Measurements from ENCODE around the gene PLD5.

Gene PLD5

DNA sequence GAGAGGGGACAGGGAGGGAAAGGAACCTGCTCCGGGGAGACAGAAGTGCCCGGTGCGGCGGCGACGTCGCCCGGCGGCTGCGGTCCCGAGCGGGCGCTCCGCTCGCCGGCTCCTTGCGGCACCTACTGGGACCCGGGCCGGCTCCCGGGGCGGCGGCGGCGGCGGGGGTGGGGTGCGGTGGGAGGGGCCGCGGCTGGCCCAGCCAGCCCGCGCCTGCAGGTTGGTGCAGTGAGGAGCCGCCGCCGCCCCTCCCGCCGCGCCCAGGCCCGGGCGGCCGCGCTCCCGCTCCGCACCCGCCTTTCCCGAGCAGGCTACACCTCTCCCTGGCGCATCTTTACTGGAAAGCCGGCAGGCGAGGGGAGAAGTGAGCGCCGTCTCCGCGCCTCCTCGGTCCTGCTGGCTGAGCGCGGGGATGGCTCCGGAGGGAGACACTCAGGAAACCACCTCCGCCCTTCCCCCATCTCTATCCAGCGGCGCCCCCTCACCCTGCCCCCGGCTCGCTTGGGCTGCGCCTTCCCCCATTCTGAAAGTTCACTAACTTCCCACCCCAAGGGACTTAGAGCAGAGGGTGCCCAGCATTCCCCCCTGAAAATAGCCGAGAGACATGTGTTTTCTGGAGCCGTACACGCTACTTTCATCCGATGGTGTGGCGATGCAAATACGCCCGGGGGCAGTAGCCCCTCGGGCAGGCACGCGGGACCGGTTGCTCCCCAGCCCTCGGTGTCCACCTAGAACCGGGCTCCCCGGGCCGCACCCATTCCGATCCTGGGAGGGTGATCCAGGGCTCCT, at the start of gene PLD5:
TSS of gene PLD5 (minus strand) at position 127 of the 789 bp plus-strand sequence.
- DNase-seq: no peak

DNA sequence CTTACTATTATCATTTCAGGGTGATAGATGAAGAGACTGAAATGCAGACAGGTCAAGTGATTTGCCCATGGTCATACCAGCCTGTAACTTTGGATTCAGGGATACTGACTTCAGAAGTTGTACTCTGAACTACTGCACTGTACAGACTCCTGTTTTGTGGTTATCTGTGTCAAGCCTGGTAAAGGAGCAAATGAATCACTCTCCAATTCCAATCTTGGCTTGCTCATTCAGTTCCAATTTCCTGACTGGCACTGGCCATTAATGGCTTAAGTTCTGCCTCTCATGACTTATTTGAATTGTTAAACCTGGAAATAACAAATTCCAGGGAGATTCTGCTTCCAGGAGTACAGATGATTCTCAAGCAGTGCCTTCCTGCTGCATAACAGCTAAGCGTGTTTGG, 45.4 kb upstream of the PLD5 start:
- DNase-seq: no peak

GRCh38 chr1:242568666-242569065, 44.2 kb upstream of the PLD5 start:
- no peak for DNase-seq

DNA sequence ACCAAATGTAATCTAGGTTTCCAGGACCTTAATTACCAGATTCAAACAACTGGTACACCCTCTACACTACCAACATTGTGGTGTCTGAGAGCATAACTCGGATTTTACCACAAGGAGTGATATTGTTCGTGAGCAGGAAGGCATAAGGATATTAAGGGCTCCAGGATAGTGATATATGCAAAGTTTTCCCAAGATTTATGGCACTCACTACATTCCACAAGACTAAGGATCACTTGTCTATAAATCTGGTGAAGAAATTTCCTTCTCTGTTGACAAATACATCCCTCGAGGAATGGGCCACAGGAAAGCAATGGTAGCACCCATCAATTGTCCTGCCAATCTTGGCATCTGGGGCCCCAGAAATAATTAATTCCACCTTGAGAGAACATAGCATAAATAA, 43.1 kb upstream of the PLD5 start:
- DNase-seq: no peak

- DNase-seq: no peak
Measured at GRCh38 chr1:242556759-242557158, 32.3 kb upstream of the PLD5 start.

- no peak for DNase-seq
Measured at GRCh38 chr1:242556276-242556675, 31.8 kb upstream of the PLD5 start.

DNA sequence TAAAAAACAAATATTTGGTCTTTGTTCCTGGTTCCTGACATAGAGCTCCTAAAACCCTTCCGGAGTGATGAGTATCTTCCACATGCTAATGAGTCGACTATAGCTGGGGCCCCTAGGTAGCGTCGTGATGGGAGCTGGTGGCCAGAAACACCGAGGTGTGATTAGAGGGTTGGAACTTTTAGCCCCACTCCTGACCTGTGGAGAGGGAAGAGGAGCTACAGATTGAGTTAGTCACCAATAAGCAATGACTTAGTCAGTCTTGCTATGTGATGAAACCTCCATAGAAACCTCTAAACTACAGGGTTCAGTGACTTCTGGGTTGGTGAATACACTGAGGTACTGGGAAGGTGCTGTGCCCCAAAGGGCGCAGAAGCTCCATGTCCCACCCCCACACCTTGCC, 30.1 kb upstream of the PLD5 start:
- DNase-seq: no peak

- no peak for DNase-seq
Measured at GRCh38 chr1:242546849-242547729, 22.6 kb upstream of the PLD5 start.

DNA sequence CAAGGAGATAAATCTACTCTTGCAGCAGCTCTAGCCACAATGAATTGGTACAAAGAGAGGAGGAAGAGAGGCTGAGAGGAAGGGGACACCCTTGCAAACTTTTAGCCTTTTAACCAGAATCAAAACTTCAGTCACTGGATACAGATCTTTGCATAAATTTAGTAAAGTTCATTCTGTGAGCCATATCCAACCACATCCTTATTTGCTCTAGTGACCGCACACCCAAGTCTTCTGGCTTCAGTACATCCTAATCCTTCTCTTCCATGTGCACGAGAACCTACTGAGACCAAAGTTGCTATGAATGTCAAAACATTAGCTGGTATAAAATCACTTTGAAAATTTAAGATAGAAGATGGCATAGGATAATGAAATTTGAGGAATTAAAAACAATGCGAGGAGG, 21.9 kb upstream of the PLD5 start:
- no peak for DNase-seq

DNA sequence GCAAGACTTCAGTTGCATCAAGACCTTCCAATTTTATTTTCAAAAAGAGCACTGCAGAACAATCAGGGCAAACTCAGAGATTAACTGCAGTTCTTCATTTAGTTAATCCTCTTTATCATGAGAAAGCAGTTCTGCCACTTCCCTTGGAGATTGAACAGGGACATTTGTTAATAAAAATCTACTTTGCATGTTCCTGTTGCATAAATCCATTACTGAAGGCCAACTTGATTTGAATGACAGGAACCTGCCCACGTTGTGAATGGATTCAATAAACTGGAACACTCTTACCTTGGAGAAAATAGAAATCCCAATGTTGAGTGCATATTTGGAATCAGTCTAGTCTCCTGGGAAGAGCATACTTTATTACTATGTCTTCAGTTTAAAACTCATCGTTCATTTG, 19.6 kb upstream of the PLD5 start:
- no peak for DNase-seq

- no peak for DNase-seq
Measured at GRCh38 chr1:242542271-242542670, 17.8 kb upstream of the PLD5 start.

DNA sequence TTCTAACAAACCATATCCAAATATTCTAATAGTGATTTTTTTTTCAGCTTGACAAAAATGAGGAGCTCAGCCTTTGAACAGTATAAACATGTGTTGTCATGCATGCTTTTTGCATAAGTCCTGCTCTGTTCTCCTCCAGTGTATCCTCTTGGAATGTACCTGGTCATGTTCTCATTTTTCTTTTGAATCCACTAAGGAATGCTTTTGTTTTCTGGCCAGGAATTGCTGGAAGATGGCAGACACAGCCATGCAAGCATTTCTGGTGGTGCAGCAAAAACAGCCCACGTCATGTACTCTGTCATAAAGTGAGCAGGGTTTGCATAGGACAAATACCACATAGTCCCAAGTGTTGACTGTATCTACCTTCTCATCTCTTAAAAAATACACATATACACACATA, 11.5 kb upstream of the PLD5 start:
- no peak for DNase-seq

- no peak for DNase-seq
Measured at GRCh38 chr1:242534753-242535152, 10.3 kb upstream of the PLD5 start.

DNA sequence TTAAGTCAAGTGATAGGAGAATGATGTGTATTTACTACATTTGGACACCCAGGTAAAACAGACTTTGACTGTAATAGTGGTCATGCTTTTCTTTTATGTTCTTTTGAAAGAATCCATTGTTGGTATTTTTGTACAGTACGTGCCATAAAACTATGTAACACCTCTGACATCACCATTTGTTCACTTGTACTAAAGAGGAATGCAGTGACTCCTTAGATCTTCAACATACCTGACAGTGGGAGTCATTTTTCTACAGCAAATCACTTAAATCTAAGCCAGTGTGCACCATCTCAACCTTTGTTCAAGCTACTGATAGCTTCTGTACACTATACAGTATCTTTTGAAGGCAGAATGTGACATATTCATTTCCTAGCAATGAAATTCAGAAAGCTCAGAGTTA, 6.3 kb upstream of the PLD5 start:
- no peak for DNase-seq

DNA sequence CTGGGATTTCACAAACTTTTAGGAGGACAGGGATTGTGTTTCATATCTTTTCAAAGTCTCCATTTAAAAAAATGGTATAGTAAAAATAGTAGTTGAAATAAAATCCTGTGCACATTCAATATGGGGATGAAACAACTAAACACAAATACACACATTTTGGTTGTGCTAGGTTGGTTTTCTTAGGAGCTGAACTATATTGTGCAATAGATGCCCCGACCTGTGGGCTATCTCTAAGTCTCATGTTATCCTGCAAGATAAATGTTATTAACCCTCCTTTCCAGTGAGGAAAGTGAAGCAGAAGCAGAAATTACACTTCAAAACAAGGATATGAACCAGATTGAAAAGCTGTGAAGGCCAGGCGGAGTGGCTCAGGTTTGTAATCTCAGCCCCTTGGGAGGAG, 1.3 kb upstream of the PLD5 start:
- no peak for DNase-seq

DNA sequence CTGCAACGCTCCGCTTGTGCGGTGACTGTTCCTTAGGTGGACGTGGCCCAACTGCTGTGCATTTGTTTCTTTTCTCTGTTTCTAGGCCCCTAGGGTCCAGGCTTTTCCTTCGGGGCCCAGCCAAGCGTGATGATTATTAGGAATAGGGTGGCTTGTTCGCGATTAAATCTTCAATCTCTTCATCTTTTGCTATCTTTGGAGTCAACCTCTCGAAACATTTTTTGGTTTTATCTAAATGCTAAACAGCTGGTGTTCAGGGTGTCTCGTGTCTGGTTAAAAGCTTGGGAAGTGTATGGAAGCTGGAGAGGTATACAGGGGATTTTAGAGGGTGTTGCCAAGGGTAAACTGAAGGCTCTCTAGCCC, 844 bp upstream of the PLD5 start:
- DNase-seq: no peak

DNA sequence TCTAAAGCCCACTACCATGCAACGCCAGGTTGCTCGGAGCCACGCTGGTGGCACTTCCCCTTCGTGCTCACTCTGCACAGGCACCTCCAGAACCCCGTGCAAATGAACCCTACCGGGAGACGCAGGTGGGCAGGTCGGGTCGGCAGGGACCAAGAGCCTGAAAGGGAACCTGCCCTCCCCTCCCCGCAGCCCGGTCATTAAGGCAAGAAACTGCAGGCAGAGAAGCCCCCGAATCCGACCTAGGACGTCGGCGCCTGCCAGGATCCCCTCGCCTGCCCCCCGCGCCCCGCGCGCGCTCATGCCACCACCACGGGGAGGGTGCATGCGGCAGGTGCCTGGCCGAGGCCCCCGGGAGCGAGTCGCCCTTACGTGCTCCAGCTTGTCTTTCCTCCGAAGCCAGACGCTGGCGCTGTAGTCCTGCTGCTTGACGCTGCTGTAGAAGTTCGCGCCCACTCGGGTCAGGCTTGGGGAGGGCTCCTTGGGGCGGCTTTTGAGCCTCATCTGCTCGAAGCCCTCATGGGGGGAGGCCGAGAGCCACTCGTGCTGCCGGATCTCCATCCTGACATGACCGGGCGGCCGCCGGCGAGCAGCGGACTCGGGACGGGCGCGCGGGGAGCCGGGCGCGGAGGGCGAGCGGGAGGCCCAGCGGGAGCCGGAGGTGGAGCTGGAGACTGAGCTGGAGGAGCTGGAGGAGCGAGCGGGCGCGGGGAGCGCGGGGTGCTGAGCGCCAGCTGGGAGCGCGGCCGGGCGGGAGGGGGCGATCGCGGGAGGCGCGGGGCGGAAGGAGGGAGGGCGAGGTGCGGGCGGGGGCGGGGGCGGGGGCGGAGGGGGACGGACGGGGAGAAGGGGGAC, 552 bp downstream of the PLD5 start:
- DNase-seq: no peak

- DNase-seq: no peak
Measured at GRCh38 chr1:242522996-242523718, 1.3 kb downstream of the PLD5 start.

GRCh38 chr1:242522304-242522945, 2.1 kb downstream of the PLD5 start:
- DNase-seq: no peak

- no peak for DNase-seq
Measured at GRCh38 chr1:242515555-242515954, 8.9 kb downstream of the PLD5 start.

DNA sequence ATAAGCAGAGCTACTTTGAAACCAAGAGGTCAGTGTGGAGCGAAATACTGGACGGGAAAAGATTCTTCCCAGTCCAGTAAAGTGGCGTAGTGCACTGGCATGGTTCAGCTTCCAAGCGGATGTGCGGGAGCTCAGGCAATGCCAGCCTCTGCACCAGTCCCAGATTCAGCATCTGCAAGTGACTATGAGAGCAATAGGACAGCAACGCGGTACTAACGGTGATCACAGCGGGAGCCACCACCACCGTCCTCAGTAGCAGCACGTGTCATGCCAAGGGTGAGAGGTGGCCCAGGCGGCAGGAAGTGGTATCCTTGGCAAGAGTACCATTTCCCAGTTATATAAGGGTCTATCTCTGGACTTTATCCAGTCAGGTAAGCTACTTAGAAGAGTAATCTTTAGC, 17.8 kb downstream of the PLD5 start:
- no peak for DNase-seq

- DNase-seq: no peak
Measured at GRCh38 chr1:242489545-242489944, 35.0 kb downstream of the PLD5 start.

Data from activated CD4-positive, CD25-positive, alpha-beta regulatory T cell (primary cell).